Endothelial cell of umbilical vein (primary cell): ENCODE data around the gene RPS19. TPM values are rescaled to one million over a fixed set of nuclear protein-coding genes. Genes with fewer than 3 reads are reported as not detected.

Experiments
- BruUV-seq: library from RNA; stranded (reverse); fragments of 400-500 nt; replicated peaks from 2 replicates; lab custom pipeline; 2021; lab: Mats Ljungman, UMichigan
- CTCF ChIA-PET: fragments of 300-600, 350-600 bp; sonication (Branson Sonifier 250); formaldehyde crosslinking; loops from one replicate; lab custom pipeline; 2021; ENCODE audit warnings: antibody characterized with exemption, inconsistent platforms; lab: Charles Lee
- POLR2A ChIA-PET: fragments of 300-600, 350-600 bp; sonication (Branson Sonifier 250); formaldehyde crosslinking; loops from one replicate; lab custom pipeline; 2021; ENCODE audit warnings: antibody characterized with exemption, inconsistent platforms; lab: Charles Lee
- DNase-seq: peaks from one replicate; pipeline ENCODE4 v3.0.0-alpha.2; 2011; ENCODE audit warnings: low read depth, low spot score
- FAIRE-seq: peaks from 2 replicates; lab custom pipeline; 2011; peaks lifted over from hg19 to GRCh38; lab: Jason Lieb, UNC
- H2AFZ ChIP-seq: 2 replicates; pipeline ENCODE4 v1.6.0; 2012; ENCODE audit warnings: low read depth, low read length, control low read depth, inconsistent platforms
- H3K27ac ChIP-seq: 2 replicates; pipeline ENCODE4 v1.5.1; 2011; ENCODE audit warnings: low read depth, mild to moderate bottlenecking, control low read depth, low read length, moderate library complexity; ENCODE audit not compliant: insufficient read depth
- H3K27me3 ChIP-seq, 2 experiments: 2 replicates each; pipeline versions ENCODE4 v1.6.0 to v1.6.1; 2011; ENCODE audit warnings: low read length in 2 of 2, mixed read lengths in 1 of 2; ENCODE audit not compliant: control insufficient read depth in 2 of 2, insufficient read depth in 2 of 2
- H3K36me3 ChIP-seq, 2 experiments: 2 replicates in 1 of 2; 3 replicates in 1 of 2; pipeline ENCODE4 v1.5.1; 2011; ENCODE audit warnings: low read length in 2 of 2, mild to moderate bottlenecking in 1 of 2, moderate library complexity in 1 of 2; ENCODE audit not compliant: control insufficient read depth in 2 of 2, insufficient read depth in 2 of 2; ENCODE audit errors: extremely low read depth in 1 of 2
- H3K4me1 ChIP-seq: 3 replicates; pipeline ENCODE4 v1.5.1; 2011; ENCODE audit warnings: mild to moderate bottlenecking, low read length; ENCODE audit not compliant: control insufficient read depth, insufficient read depth; ENCODE audit errors: extremely low read depth
- H3K4me2 ChIP-seq: 2 replicates; pipeline ENCODE4 v1.6.1; 2011; ENCODE audit warnings: low read length, control low read depth, mixed read lengths; ENCODE audit not compliant: insufficient read depth
- H3K4me3 ChIP-seq, 3 experiments: fragments of 200-600 bp in 1 of 3; sonication (generic), shearing (Covaris generic) in 1 of 3; replicated peaks in 1 of 3; 2 replicates each; pipeline ENCODE4 v1.5.1; 2011 to 2016; ENCODE audit warnings: control low read depth in 3 of 3, low read length in 3 of 3, mild to moderate bottlenecking in 2 of 3, inconsistent platforms in 1 of 3, low read depth in 1 of 3, moderate library complexity in 1 of 3; ENCODE audit not compliant: insufficient read depth in 1 of 3
- H3K79me2 ChIP-seq: 2 replicates; pipeline ENCODE4 v1.6.0; 2012; ENCODE audit warnings: low read length, inconsistent platforms; ENCODE audit not compliant: control insufficient read depth, insufficient read depth
- H3K9ac ChIP-seq: replicated peaks from 2 replicates; pipeline ENCODE3; 2011; ENCODE audit warnings: low read length, control low read depth; ENCODE audit not compliant: insufficient read depth; ENCODE audit errors: extremely low read depth
- H3K9me1 ChIP-seq: replicated peaks from 3 replicates; pipeline ENCODE4 v1.6.0; 2011; ENCODE audit warnings: mild to moderate bottlenecking, low read length; ENCODE audit not compliant: control insufficient read depth, insufficient read depth; ENCODE audit errors: extremely low read depth
- H3K9me3 ChIP-seq: replicated peaks from 2 replicates; pipeline ENCODE4 v1.5.1; 2012; ENCODE audit warnings: low read length, inconsistent platforms; ENCODE audit not compliant: control insufficient read depth, insufficient read depth
- H4K20me1 ChIP-seq: replicated peaks from 2 replicates; pipeline ENCODE3; 2011; ENCODE audit warnings: mild to moderate bottlenecking, low read length; ENCODE audit not compliant: control insufficient read depth, insufficient read depth; ENCODE audit errors: extremely low read depth
- CTCF ChIP-seq, 2 donors: IDR thresholded peaks; 1 replicate in 1 of 2; 2 replicates in 1 of 2; pipeline ENCODE4 v1.5.1; 2011; ENCODE audit warnings: low read length in 2 of 2, mild to moderate bottlenecking in 2 of 2, moderate library complexity in 2 of 2, control low read depth in 1 of 2, inconsistent platforms in 1 of 2, low read depth in 1 of 2; ENCODE audit not compliant: insufficient read depth in 1 of 2; ENCODE audit errors: extremely low read depth in 1 of 2
- EZH2 ChIP-seq: IDR thresholded peaks from 2 replicates; pipeline ENCODE4 v1.6.1; 2012; ENCODE audit warnings: borderline replicate concordance, low read depth, mild to moderate bottlenecking, moderate library complexity, low read length, inconsistent platforms; ENCODE audit not compliant: severe bottlenecking
- FOS ChIP-seq: IDR thresholded peaks from 2 replicates; pipeline ENCODE4 v1.6.1; 2011; ENCODE audit warnings: mild to moderate bottlenecking, low read length, moderate library complexity, borderline replicate concordance; ENCODE audit not compliant: insufficient read depth
- GATA2 ChIP-seq: IDR thresholded peaks from 2 replicates; pipeline ENCODE4 v1.7.0; 2011; ENCODE audit warnings: low read depth, mild to moderate bottlenecking, moderate library complexity, mixed read lengths, low read length; ENCODE audit not compliant: insufficient read length, insufficient read depth
- JUN ChIP-seq: IDR thresholded peaks from 2 replicates; pipeline ENCODE4 v1.6.1; 2011; ENCODE audit warnings: borderline replicate concordance, low read depth; ENCODE audit not compliant: insufficient read length, insufficient read depth
- MAX ChIP-seq: IDR thresholded peaks from 2 replicates; pipeline ENCODE4 v1.6.1; 2011; ENCODE audit not compliant: insufficient read depth, insufficient read length
- MYC ChIP-seq: IDR thresholded peaks from one replicate; pipeline ENCODE4 v1.6.1; 2011; ENCODE audit warnings: mild to moderate bottlenecking, low read depth, low read length
- POLR2A ChIP-seq: IDR thresholded peaks from 2 replicates; pipeline ENCODE4 v1.6.1; 2012; ENCODE audit warnings: low read depth, mild to moderate bottlenecking, control low read depth, low read length
- POLR2AphosphoS5 ChIP-seq: IDR thresholded peaks from 2 replicates; pipeline ENCODE4 v1.6.1; 2012; ENCODE audit warnings: low read depth, mild to moderate bottlenecking, control low read depth, low read length, moderate library complexity; ENCODE audit not compliant: insufficient read depth
- dilution Hi-C: fragments of 300-500 bp; cut with MboI; formaldehyde crosslinking; loops from one replicate; pipeline ENCODE4 v1.15.0; 2019; ENCODE audit warnings: low sequenced_read_pairs; ENCODE audit not compliant: extremely low pct_ligation_motif_present
- intact Hi-C: fragments of 100-400 bp; cut with micrococcal nuclease; formaldehyde crosslinking; loops from one replicate; pipeline ENCODE4 v1.10.0; 2022
- polyA plus RNA-seq, 4 experiments: library from polyadenylated mRNA; depleted of rRNA in 3 of 4; stranded (reverse) in 3 of 4; unstranded in 1 of 4; fragments of >200 nt; gene quantifications; 2 replicates each; pipeline versions ENCODE4 v1.2.1 to v1.2.3, GENCODE V29; 2011 to 2012; ENCODE audit warnings: missing spikeins in 1 of 4
- total RNA-seq: library from RNA; stranded (reverse); gene quantifications from 2 replicates; pipeline ENCODE4 v1.2.3, GENCODE V29; 2021

The RPS19 gene
- total and polyA plus RNA-seq, 2 donors (not counting 3 experiments of a cell fraction or from before 2014, with no cell fraction given), result 2,234 to 4,353 TPM

- TF ChIP-seq JUN, result no peak
- no peak for TF ChIP-seq POLR2A
- TSS peak; percentile 39 for BruUV-seq
- DNase-seq, result no peak
- peak overlapping the region; percentile 78 to 86 (median 85) for H3K4me3 ChIP-seq
- no peak overlapping the region for H2AFZ ChIP-seq
- CTCF ChIA-PET, result interaction anchor here (4.0 kb wide), 1 partner anchor 12 kb away, joined by 18 read pairs; no protein-coding TSS in a partner anchor
- no peaks in the 10 kb centered on the region for H3K9me3 ChIP-seq
- dilution Hi-C loops (no loop called here), intact Hi-C loops (no loop called here)
- POLR2A ChIA-PET, result interaction anchor here (1.4 kb wide), 2 partner anchors 12 to 215 kb away, joined by 4 to 5 read pairs; partner anchors contain the start of gene ZNF574
- peaks cover 41% of the 10 kb centered on the region for H3K4me1 ChIP-seq
- H3K36me3 ChIP-seq, result peaks cover 26 to 40% of the 10 kb centered on the region in 2 experiments
- H4K20me1 ChIP-seq, result no peaks in the 10 kb centered on the region
- no peaks in the 10 kb centered on the region for H3K9me1 ChIP-seq
- no peak for FAIRE-seq
- H3K79me2 ChIP-seq, result peaks cover 57% of the 10 kb centered on the region
- H3K4me2 ChIP-seq, result peak overlapping the region; percentile 88
- H3K27me3 ChIP-seq, result no peaks in the 10 kb centered on the region
- peak overlapping the region; percentile 93 for H3K27ac ChIP-seq
- peak overlapping the region; percentile 98 for H3K9ac ChIP-seq
These were observed 1.2 kb downstream of the RPS19 start for GRCh38 chr19:41861116-41861768.

- ChIA-PET POLR2A (interaction anchor here (1.4 kb wide), 1 partner anchor 11 kb away, joined by 4 read pairs; no protein-coding TSS in a partner anchor), CTCF (interaction anchor here (4.0 kb wide), 1 partner anchor 11 kb away, joined by 18 read pairs; no protein-coding TSS in a partner anchor)
- intact Hi-C loops, result no loop called here
- Histone ChIP-seq H3K79me2 (peaks cover 62% of the 10 kb centered on the region), H3K9me1 (no peaks in the 10 kb centered on the region), H4K20me1 (no peaks in the 10 kb centered on the region), H3K4me2 (peak overlapping the region; percentile 88), H3K27ac (no peak overlapping the region), H3K4me1 (peaks cover 41% of the 10 kb centered on the region), H3K27me3 (no peaks in the 10 kb centered on the region), H2AFZ (no peak overlapping the region), H3K36me3 (peaks cover 27 to 43% of the 10 kb centered on the region in 2 experiments), H3K4me3 (peak overlapping the region in 1 of 3 experiments; percentile 85), H3K9me3 (no peaks in the 10 kb centered on the region), H3K9ac (peak overlapping the region; percentile 98)
- TF ChIP-seq JUN (no peak), CTCF (IDR thresholded peaks at IDR 0.05; ENCODE audit: extremely low read depth in 1 of 2, insufficient read depth in 1 of 2, low read depth in 1 of 2, low read length in 2 of 2) (no peak), EZH2 (no peak), MAX (no peak), POLR2AphosphoS5 (no peak), GATA2 (no peak), MYC (no peak), FOS (no peak), POLR2A (no peak)
- no peak for DNase-seq
- dilution Hi-C loops, result no loop called here
- BruUV-seq, result no TSS peak
- FAIRE-seq, result no peak
These were observed 1.8 kb downstream of the RPS19 start for GRCh38 chr19:41861846-41862245.
